ENCODE results near the gene STMN1. TPM values are rescaled to one million over a fixed set of nuclear protein-coding genes. Genes with fewer than 3 reads are reported as not detected.

STMN1 gene
- total and polyA plus RNA-seq, 9 of the 15 experiments (the other 6 are each of a cell fraction or from before 2014, with no cell fraction given), result 269 to 2,153 (median 595) TPM

- TF ChIP-seq SFPQ (IDR thresholded peaks at IDR 0.05; ENCODE audit: low read depth, low read length) (no peak), TARDBP (IDR thresholded peaks at IDR 0.05) (no peak), CLOCK (CRISPR knock-in tag; IDR thresholded peaks at IDR 0.05; ENCODE audit: borderline replicate concordance) (no peak), GTF2E2 (tag; IDR thresholded peaks at IDR 0.05) (no peak), C11orf30 (IDR thresholded peaks at IDR 0.05; ENCODE audit: low read depth) (no peak), ARID3A (IDR thresholded peaks at IDR 0.05; ENCODE audit: borderline replicate concordance, low read depth, low read length) (peak; percentile 31), HDAC8 (tag; IDR thresholded peaks at IDR 0.05) (no peak), SRSF7 (optimal IDR thresholded peaks at IDR 0.05; ENCODE audit: low read depth, low read length) (no peak), NELFE (IDR thresholded peaks at IDR 0.05; ENCODE audit: insufficient read depth, insufficient read length) (no peak), SRSF3 (IDR thresholded peaks at IDR 0.05; ENCODE audit: insufficient read depth, low read length) (no peak), MYBL2 (IDR thresholded peaks at IDR 0.05; ENCODE audit: low read depth) (no peak), MYBL2 (CRISPR knock-in tag; IDR thresholded peaks at IDR 0.05; ENCODE audit: borderline replicate concordance) (no peak), MCM7 (IDR thresholded peaks at IDR 0.05) (no peak), ZNF695 (CRISPR knock-in tag; IDR thresholded peaks at IDR 0.05) (no peak), ARID1B (IDR thresholded peaks at IDR 0.05) (peak; percentile 91), ZC3H11A (IDR thresholded peaks at IDR 0.05; ENCODE audit: low read depth, low read length) (no peak), THAP7 (CRISPR knock-in tag; IDR thresholded peaks at IDR 0.05) (no peak)
These were observed 44.6 kb downstream of the STMN1 start (continued) for GRCh38 chr1:25861316-25862286.
